Measurements from ENCODE around the gene E2F1. TPM values are rescaled to one million over a fixed set of nuclear protein-coding genes. Genes with fewer than 3 reads are reported as not detected.

E2F1 gene
- total and polyA plus RNA-seq, 2 experiments from 2014 or later, result 12.1 to 42.6 TPM

- peaks cover 11% of the 10 kb centered on the region; the same call in 1 of the 2 replicates for H3K27me3 ChIP-seq (ENCODE audit: insufficient read depth)
- TF ChIP-seq STAT1 (IDR thresholded peaks at IDR 0.05; ENCODE audit: unreplicated experiment) (no peak), POLR2AphosphoS5 (IDR thresholded peaks at IDR 0.05; ENCODE audit: low read depth) (no peak), CTCF (conservative IDR thresholded peaks at IDR 0.05; ENCODE audit: low read depth in 2 of 2) (no peak), EZH2 (IDR thresholded peaks at IDR 0.05; ENCODE audit: low read depth, unreplicated experiment) (no peak), ETS1 (IDR thresholded peaks at IDR 0.05) (no peak), ZNF114 (CRISPR knock-in tag; IDR thresholded peaks at IDR 0.05) (no peak), CREB1 (CRISPR knock-in tag; IDR thresholded peaks at IDR 0.05; ENCODE audit: low read depth) (no peak), JUNB (IDR thresholded peaks at IDR 0.05; ENCODE audit: unreplicated experiment) (no peak), ZNF331 (CRISPR knock-in tag; IDR thresholded peaks at IDR 0.05; ENCODE audit: low read depth) (no peak)
- no peak overlapping the region for H3K27ac Mint-ChIP-seq
- H3K9me2 ChIP-seq (ENCODE audit: insufficient read depth), result no peaks in the 10 kb centered on the region
- no peak overlapping the region for H3K27ac ChIP-seq (ENCODE audit: low read depth)
- peaks cover 35% of the 10 kb centered on the region for H3K4me1 Mint-ChIP-seq
- H2AFZ ChIP-seq, result no peak overlapping the region
- peaks cover 14% of the 10 kb centered on the region; the same call in 1 of the 2 replicates for H3F3A ChIP-seq (replicated peaks; ENCODE audit: low read depth)
- no peaks in the 10 kb centered on the region for H3K9me3 Mint-ChIP-seq
- no peak overlapping the region for H3K4me2 ChIP-seq
- H3K79me2 ChIP-seq (replicated peaks; ENCODE audit: insufficient read depth), result no peaks in the 10 kb centered on the region; the same call in 1 of the 2 replicates
- no peaks in the 10 kb centered on the region; the same call in 1 of the 2 replicates for H3K36me3 ChIP-seq (ENCODE audit: insufficient read depth)
- DNase-seq (ENCODE audit: low spot score), result no peak
- ATAC-seq, result no peak
- H3K4me3 ChIP-seq, result no peak overlapping the region
- H3K4me1 ChIP-seq (ENCODE audit: insufficient read depth), result peaks cover 25% of the 10 kb centered on the region
- H3K27me3 Mint-ChIP-seq (ENCODE audit: insufficient read depth, low read depth, poor library complexity), result peaks cover 26% of the 10 kb centered on the region
- no peak overlapping the region for H3K4me3 Mint-ChIP-seq
- H4K20me1 ChIP-seq (replicated peaks; ENCODE audit: insufficient read depth), result peaks cover 3% of the 10 kb centered on the region
- H3K36me3 Mint-ChIP-seq (ENCODE audit: low read depth), result peaks cover 35% of the 10 kb centered on the region
Measured at GRCh38 chr20:33670715-33671499, 15.3 kb downstream of the E2F1 start.

- peaks cover 25% of the 10 kb centered on the region for H3K4me1 ChIP-seq (ENCODE audit: insufficient read depth)
- no peak overlapping the region for H3K27ac Mint-ChIP-seq
- H3F3A ChIP-seq (replicated peaks; ENCODE audit: low read depth), result peaks cover 10% of the 10 kb centered on the region; the same call in 1 of the 2 replicates
- H3K4me1 Mint-ChIP-seq, result peaks cover 34% of the 10 kb centered on the region
- no peak overlapping the region for H3K4me3 ChIP-seq
- peaks cover 11% of the 10 kb centered on the region; the same call in 1 of the 2 replicates for H3K27me3 ChIP-seq (ENCODE audit: insufficient read depth)
- H3K9me2 ChIP-seq (ENCODE audit: insufficient read depth), result no peaks in the 10 kb centered on the region
- peaks cover 34% of the 10 kb centered on the region for H3K36me3 Mint-ChIP-seq (ENCODE audit: low read depth)
- no peak overlapping the region for H2AFZ ChIP-seq
- H3K36me3 ChIP-seq (ENCODE audit: insufficient read depth), result no peaks in the 10 kb centered on the region; the same call in 1 of the 2 replicates
- TF ChIP-seq ZNF462 (CRISPR knock-in tag; IDR thresholded peaks at IDR 0.05), result no peak
- TF ChIP-seq EZH2 (IDR thresholded peaks at IDR 0.05; ENCODE audit: low read depth, unreplicated experiment), result no peak
- DNase-seq (ENCODE audit: low spot score) (no peak), ATAC-seq (no peak)
- H3K4me3 Mint-ChIP-seq, result no peak overlapping the region
- H3K9me3 Mint-ChIP-seq, result no peaks in the 10 kb centered on the region
- peaks cover 27% of the 10 kb centered on the region for H3K27me3 Mint-ChIP-seq (ENCODE audit: insufficient read depth, low read depth, poor library complexity)
- no peaks in the 10 kb centered on the region; the same call in 1 of the 2 replicates for H3K79me2 ChIP-seq (replicated peaks; ENCODE audit: insufficient read depth)
- no peak overlapping the region for H3K27ac ChIP-seq (ENCODE audit: low read depth)
- peaks cover 3% of the 10 kb centered on the region for H4K20me1 ChIP-seq (replicated peaks; ENCODE audit: insufficient read depth)
- no peak overlapping the region for H3K4me2 ChIP-seq
Measured at GRCh38 chr20:33669873-33670640, 16.1 kb downstream of the E2F1 start.
